GM21390 (cell line): Measurements from ENCODE around the gene FAM187B.

Experiments
- ATAC-seq: cut with Tn5 transposase; IDR thresholded peaks from one replicate; pipeline ENCODE4 v1.9.1; 2021; ENCODE audit not compliant: unreplicated experiment

FAM187B gene

DNA sequence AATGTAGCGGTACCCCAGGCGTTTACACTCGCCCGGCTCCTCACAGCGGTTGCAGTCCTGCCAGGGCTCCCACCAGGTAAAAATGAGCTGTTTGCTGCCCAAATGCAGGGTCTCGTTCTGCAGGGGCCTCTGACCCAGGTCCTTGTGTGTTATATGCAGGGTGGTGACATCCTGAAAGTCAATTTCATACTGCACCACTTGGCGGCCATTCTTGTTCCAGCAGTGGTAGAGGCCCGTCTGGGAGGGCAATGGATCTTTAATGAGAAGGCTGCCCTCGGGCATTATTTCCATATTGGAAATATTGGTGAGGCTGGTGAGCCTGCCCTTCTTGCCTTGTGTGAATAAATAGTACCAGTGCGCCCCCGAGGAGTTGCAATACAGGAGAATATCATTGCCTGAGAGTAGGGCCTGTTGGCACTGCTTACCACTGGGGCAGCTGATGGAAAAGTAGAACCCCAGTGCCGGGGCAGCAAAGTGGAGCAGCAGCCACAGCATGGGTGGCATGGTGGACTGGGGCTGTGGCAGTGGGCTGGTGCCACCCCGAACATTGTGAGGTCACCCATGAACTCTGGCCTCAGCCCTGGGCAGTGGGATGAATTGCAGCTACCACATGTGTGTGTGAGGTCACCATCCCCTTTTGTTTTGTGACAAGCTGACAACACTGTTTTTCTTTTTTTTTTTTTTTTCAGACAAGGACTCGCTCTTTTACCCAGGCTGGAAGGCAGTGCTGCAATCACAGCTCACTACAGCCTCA lies at the start of gene FAM187B:
FAM187B (minus strand) TSS at position 563 of the 754 bp plus-strand sequence; CDS start at position 504, 59 bp downstream.
- no peak for ATAC-seq

DNA sequence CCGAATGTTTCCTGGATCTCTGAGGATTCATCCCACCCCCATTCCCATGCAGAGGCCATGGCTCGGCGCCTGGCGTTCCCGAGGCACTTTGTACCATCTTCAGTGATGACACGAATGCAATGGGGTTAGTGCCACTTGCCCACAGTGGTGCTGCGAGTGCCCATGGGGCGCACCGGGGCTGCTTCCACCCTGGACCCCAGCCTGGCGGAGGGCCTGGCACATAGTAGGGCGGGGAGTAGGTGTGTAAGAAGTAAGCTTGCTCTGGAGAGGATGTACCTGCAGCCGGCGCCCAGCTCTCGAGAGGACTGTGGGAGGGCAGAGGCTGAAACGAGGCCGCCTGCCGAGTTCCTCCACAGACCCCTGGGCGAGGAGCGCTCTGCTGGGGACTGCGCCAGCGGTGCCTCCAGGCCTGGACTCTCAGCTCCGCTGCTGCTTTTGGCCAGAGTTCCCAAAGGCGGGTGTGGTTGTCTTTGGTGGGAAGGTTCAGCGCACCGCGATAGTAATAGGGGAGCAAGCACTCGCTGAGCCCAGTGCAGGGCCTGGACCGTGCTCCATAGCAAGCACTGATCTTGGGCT lies 48.3 kb upstream of the FAM187B start:
- ATAC-seq: no peak

DNA sequence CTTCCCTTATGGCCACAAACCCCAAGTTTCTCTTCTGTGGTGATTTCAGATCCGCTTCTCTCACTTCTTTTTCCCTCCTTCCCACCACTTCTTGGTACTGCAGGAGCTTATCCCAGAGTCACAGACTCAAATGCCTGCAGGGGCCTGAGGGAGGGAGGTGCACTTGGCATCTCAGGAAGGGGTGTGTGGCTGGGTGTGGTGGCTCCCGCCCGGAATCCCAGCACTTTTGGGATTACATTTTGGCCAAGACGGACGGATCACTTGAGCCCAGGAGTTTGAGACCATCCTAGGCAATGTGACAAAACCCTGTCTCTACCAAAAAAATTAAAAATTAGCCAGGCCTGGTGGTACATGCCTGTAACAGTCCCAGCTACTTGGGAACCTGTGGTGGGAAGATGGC lies 45.8 kb upstream of the FAM187B start:
- no peak for ATAC-seq

DNA sequence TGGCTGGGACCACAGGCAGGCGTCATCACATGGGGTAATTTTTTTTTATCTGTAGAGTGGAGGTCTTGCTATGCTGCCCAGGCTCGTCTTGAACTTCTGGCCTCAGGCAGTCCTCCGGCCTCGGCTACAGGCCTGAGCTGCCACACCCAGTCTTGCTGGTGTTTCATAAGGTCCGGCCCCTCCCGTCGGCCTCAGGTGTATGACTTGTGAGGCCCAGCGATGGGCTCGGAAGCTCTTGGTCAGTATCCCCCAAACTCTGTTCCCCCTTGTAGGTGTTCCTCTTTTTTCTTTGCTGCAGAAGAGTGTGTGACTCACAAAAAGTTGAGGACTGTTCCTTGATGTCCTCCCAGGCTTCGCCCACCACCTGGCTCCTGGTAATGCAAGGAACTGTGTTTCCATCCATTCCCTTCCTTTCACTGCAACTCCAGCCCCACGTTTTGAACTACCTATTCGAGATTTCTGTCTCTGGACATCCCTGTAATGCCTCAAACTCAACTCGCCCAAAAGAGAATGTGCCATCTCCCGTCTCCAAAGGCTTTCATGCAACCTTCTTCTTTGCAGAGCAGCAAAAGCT lies 45.2 kb upstream of the FAM187B start:
- no peak for ATAC-seq

DNA sequence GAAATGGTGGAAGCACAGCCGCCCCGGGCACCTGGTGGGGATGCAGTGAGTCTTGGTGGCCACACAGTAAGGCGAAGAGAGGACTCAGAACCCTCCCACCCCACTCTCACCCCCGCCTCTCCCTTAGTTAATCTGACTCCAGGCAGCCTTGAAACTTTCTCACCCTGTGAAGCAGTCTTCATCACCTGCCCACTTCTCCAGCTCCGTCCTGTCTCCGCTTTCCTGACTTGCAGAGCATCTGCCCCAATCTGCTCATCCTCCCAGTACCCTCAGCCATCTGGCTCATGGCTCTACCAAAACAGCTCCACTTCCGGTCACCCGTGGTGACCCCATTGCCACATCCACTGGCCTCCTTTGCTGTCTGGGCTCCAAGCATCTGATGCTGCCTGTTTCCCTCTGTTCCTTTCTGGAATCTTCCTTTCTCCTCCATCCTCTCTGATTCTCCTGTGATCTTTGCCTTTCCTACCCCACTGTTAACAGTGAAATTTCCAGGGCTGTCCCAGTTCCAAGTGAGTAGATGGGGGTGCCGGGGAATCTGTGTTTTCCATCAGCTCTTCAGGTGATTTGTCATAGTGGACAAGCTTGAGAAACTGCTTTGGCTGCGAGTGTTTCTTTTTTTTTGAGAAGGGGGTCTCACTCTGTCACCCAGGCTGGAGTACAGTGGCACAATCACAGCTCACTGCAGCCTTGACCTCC lies 44.6 kb upstream of the FAM187B start:
- ATAC-seq: no peak

DNA sequence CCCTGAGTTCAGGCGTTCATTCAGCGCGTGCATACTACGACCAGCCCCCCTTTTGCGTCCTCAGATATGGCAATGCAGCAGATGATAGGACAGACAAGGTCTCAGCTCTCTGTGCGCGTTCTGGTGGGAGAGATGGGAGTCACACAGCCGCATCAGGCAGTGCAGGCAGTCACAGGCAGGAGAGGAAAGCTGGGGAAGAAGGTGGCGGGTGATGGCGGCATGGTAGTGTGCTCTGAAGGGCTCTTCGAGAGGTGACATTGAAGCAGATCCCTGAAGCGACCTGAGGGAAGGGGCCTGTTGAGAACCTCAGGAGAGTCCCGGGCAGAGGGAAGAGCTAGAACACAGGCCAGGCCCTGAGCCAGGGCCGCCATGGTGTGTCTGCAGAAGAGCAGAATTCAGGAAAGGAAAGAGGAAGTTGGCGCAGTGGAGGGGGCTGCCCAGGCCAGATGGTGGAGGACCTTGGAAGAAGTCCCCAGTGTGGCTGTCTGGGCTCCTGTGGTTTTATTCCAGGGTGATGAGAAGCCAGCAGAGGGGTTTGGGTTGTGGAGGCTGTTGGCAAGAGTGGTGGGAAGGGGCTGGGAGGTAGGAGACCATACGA lies 43.7 kb upstream of the FAM187B start:
- no peak for ATAC-seq

DNA sequence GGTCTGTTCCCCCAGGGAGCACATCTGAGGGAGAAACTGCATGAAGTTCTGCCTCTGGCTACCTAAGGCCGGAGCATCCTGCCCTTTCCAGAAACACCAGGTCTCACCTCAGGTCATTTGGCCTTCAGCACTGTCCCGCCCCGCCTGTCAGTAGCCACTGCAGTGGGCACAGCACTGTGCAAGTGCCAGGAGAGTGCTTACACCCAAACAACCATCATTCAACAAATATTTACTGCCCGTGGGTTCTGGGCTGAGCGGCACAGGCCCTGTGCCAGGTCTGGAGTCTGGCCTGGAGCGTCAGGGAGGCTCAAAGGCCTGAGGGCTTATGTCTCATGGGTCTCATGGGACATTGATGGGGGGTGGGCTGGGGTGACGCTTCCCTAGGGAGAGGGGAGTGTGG lies 43.0 kb upstream of the FAM187B start:
- ATAC-seq: no peak

DNA sequence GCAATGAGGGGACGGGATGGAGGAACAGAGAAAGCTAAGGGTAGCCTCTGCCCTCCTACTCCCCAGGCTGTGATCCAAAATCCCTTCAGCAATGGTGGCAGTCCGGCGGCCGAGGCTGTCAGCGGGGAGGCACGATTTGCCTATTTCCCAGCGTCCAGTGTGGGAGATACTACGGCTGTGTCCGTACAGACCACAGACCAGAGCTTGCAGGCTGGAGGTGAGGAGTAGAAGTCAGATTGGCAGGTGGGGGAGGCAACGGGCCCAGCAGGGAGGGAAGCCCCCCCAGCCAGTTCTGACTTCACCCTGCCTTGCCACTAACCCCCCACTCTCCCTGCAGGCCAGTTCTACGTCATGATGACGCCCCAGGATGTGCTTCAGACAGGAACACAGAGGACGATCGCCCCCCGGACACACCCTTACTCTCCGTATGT lies 41.9 kb upstream of the FAM187B start:
- ATAC-seq: no peak

DNA sequence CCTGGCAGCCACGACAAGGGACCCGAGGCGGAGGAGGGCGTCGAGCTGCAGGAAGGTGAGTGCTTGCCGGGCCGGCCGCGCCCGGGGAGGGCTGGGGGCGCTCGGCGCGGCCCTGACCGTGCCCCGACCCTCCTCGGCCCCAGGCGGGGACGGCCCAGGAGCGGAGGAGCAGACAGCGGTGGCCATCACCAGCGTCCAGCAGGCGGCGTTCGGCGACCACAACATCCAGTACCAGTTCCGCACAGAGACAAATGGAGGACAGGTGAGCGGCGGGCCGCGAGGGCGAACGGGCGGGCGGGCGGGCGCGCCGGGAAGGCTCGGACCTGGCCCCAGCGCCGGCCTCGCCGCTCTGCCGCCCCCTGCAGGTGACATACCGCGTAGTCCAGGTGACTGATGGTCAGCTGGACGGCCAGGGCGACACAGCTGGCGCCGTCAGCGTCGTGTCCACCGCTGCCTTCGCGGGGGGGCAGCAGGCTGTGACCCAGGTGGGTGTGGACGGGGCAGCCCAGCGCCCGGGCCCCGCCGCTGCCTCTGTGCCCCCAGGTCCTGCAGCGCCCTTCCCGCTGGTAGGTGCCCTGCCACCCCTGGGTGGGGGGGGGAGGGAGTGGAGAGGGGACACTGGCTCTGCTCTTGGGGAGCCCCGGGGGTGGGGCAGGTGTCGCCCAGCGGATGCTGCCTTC lies 41.0 kb upstream of the FAM187B start:
- ATAC-seq: peak; percentile 46

DNA sequence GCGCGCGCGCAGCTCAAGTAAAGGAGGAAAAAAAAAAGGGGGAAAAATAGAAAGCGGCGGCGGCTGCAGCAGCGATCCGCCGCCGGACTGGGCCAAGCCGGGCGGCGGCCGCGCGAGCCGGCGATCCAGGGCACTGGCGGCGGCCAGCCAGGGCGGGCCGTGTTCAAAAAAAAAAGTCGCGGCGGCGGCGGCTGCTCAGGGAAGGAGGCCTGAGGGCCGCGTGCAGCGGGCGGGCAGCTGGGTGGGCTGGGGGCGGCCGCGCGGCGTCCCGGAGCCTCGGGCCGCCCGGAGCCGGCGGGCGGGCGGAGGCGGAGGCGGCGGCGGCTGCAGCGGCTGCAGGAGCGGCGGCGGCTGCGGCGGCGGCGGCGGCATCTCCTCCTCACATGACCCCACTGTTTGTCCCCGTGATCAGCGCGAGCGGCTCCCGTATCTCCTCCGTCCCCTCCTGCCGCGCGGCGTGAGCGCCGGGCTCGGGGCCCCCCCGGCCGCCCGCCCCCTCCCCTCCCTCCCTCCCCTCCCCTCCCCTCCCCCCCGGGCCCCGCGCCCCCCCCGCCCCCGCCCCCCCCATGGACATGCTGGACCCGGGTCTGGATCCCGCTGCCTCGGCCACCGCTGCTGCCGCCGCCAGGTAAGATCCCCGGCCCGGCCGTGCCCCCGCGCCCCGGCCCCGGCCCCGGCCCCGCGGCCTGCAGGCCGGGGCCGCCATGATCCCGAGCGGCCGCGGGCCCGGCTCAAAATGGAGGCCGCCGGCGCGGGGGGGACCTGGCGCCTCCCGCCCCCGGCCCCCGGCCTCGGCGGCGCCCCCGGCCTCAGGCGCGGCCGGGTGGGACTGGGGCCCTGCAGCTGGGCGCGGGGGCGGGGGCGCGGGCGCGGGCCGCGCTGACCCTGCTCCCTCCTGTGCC lies 40.2 kb upstream of the FAM187B start, which contains the start of gene USF2:
USF2 (plus strand) TSS at position 427 of the 902 bp plus-strand sequence; CDS start at position 567, 140 bp downstream.
- ATAC-seq: no peak

DNA sequence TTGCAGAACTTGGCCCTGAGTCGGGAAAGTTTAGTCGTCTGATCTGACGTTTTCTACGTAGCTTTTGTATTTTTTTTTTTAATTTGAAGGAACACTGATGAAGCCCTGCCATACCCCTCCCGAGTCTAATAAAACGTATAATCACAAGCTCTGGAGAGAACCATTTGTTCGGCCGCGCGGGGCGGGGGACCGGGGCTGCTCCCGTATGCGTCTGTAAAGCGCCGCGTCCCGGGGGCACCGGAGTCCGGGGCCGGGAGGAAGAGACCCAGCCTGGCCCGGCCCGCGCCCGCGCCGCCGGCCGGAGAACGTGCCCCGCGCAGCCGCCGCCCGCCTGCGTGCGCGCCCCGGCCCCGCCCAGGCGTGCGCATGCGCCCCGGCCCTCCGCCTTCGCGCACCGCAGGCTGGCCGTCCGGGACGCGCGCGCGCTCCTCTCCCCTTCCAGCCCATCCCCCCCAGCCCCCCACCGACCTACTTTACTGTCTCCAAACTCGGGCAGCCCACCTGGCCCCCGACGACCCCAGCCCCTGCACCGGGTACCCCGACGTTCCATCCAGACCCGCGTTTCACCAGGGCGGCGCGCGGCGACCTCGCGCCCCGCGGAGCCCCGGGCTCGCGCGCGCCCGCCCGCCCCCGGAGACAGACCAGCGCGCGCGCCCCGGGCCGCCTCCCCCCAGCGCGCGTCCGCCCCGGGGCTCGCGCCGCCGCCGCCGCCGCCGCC lies 39.4 kb upstream of the FAM187B start:
- no peak for ATAC-seq

DNA sequence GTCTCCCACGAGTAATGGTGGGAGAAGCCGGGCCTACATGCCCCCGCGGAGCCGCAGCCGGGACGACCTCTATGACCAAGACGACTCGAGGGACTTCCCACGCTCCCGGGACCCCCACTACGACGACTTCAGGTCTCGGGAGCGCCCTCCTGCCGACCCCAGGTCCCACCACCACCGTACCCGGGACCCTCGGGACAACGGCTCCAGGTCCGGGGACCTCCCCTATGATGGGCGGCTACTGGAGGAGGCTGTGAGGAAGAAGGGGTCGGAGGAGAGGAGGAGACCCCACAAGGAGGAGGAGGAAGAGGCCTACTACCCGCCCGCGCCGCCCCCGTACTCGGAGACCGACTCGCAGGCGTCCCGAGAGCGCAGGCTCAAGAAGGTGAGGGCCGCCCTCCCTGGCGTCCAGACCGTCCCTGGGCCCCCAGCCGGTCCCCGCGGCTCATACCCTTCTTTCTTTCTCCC lies 38.8 kb upstream of the FAM187B start:
- ATAC-seq: no peak

DNA sequence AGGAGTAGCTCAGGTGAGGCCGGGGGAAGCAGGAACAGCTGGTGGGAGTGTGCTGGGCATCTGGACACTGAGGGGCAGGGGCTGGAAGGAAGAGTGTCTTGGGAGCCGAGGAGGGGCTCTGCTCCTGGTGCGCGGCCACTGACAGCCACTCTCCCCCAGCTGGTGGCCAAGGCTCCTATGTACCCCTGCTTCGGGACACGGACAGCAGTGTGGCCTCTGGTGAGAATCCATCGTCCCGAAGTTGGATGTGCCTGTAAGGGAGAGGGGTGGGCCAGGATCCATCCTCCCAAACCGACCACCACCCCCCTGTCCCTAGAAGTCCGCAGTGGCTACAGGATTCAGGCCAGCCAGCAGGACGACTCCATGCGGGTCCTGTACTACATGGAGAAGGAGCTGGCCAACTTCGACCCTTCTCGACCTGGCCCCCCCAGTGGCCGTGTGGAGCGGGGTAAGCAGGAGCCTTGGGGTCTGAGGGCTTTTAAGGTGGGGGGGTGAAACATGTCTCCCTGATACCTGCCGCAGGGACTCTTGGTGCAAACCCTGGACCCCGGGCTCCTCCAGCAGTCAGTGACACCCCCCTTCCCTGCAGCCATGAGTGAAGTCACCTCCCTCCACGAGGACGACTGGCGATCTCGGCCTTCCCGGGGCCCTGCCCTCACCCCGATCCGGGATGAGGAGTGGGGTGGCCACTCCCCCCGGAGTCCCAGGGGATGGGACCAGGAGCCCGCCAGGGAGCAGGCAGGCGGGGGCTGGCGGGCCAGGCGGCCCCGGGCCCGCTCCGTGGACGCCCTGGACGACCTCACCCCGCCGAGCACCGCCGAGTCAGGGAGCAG lies 38.2 kb upstream of the FAM187B start:
- ATAC-seq: no peak

DNA sequence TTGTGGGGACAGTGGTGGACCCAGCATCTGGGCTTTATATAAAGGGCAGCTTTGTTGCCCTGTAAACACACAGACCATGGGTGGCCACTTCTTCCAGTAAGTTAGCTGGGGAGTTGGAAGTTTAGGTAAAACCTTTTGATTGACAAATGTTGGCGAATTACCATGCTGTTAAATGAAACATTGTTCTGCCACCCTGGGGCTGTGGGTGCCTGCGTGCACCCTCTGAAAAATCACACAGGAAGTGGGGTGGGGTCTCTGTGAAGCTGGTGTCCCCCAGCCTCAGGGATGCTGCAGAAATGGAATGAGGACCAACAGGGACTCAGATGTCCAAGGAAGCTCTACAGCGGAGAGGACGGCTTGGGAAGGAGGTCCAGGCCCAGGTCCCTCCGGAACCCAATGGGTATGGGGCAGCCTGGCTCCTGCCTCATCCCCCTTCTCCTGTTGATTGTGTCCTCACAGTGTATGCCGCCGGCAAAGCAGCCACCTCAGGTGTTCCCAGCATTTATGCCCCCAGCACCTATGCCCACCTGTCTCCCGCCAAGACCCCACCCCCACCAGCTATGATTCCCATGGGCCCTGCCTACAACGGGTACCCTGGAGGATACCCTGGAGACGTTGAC lies 37.5 kb upstream of the FAM187B start:
- no peak for ATAC-seq

DNA sequence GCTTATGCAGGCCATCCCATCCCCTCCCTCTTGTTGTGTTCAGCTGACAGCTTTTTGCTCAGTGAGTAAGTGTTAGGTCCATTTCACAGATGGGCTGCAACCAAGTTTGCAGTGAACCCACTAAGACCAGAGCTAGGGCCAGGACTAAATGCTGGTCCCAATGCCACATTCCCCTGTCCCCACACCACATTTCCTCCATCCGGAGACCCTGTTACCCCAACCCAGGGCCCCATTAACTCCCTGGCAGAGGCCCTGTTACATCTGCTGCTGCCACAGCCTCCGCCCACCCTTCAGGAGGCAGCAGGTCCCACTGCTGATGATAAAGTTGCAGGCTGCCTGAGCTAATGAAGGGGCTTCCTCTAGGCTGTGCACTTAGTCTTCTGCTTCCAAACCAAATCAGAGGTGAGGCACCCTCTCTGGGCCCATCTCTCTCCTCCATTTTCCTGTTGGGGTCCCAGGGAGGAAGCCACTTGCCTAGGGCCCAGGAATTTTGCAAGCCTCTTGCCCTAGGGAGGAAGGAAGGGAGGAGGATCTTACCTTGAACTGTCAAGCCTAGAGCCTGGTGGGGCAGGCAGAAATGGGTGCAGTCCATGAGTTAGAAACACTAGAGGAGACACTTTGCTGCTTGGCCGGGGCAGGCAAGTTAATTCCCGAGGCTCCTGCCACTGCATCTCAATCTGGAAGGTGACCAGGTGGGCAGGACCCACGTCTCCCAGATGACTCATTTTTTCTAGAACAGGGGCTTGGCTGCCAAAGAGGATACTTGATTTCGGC lies 36.8 kb upstream of the FAM187B start:
- no peak for ATAC-seq

DNA sequence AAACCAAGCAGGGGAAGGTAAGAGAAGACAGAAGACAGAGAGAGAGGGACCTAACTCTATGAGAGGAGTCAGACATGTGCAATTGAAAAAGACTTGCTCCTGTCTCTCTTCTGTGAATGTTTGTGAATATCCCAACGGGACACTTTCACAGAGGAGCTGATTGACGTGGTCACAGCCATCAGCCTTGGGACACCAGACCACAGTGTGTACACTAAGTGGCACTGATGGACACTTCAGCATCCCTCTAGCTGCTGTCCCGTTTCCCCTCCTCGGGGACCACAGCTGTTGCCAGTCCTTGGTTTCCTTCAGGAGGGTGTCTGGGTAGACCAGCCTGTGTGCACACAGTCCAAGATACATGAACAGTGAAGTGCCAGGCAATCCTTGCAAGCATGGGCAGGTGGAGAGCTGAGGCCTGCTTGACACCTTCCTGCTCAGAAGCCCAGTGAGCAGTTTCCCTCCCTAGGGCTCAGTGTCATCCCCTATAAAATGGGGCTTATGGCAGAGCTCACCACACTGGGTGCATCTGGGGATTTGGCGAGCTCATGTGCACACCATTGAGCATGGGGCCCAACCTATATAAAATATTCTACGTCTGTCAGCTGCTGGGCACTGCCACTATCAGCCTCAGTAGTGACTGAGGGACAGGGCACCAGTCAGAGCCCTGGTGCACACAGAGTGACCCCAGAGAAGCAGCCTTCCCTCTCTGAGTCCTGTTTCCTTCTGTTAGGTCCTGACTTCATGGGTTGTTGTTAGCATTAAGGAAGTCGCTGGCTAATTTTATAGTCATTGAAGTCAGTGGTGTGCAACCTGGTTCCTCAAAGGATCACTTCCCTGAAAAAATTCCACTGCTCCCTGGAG lies 36.0 kb upstream of the FAM187B start:
- ATAC-seq: no peak
